K562 (cell line): ENCODE results near the gene NCOA1. TPM values are rescaled to one million over a fixed set of nuclear protein-coding genes. Genes with fewer than 3 reads are reported as not detected.

Experiments
- BHLHE40 ChIP-seq: IDR thresholded peaks from 2 replicates; pipeline ENCODE4 v1.6.1; 2011; ENCODE audit warnings: low read length, improper control_type of control experiment
- CBFA2T3 ChIP-seq: fragments of 450-650 bp; IDR thresholded peaks from 2 replicates; pipeline ENCODE4 v1.6.1; 2017
- CTBP1 ChIP-seq: fragments of 450-650 bp; IDR thresholded peaks from 2 replicates; pipeline ENCODE4 v1.6.1; 2016; ENCODE audit warnings: borderline replicate concordance
- DACH1 ChIP-seq: fragments of 450-650 bp; IDR thresholded peaks from 2 replicates; pipeline ENCODE4 v1.6.1; 2018; ENCODE audit not compliant: partially characterized antibody
- EGR1 ChIP-seq: fragments of 450-650 bp; conservative IDR thresholded peaks from 2 replicates; pipeline ENCODE4 v1.6.1; 2017; ENCODE audit warnings: mild to moderate bottlenecking
- EZH2 ChIP-seq: IDR thresholded peaks from 2 replicates; pipeline ENCODE4 v1.6.1; 2012; ENCODE audit warnings: low read depth, mild to moderate bottlenecking, inconsistent platforms, low read length, borderline replicate concordance
- KLF10 ChIP-seq: fragments of 250-450 bp; sonication (Bioruptor Pico); IDR thresholded peaks from 2 replicates; pipeline ENCODE4 v1.6.1; 2021; ENCODE audit warnings: matching md5 sums
- KLF16 ChIP-seq: IDR thresholded peaks from 2 replicates; pipeline ENCODE4 v1.6.1; 2016; ENCODE audit warnings: antibody characterized with exemption
- LEF1 ChIP-seq: fragments of 450-650 bp; IDR thresholded peaks from 2 replicates; pipeline ENCODE4 v1.6.1; 2016; ENCODE audit warnings: mild to moderate bottlenecking
- MTA1 ChIP-seq: fragments of 450-650 bp; IDR thresholded peaks from 2 replicates; pipeline ENCODE4 v1.6.1; 2017; ENCODE audit warnings: borderline replicate concordance
- MTA3 ChIP-seq: fragments of 450-650 bp; formaldehyde crosslinking; IDR thresholded peaks from 2 replicates; pipeline ENCODE4 v1.6.1; 2017; ENCODE audit warnings: mild to moderate bottlenecking, borderline replicate concordance
- NONO ChIP-seq, 2 experiments: fragments of 200-400 bp in 1 of 2; fragments of 450-650 bp in 1 of 2; formaldehyde crosslinking in 1 of 2; IDR thresholded peaks; 2 replicates each; pipeline ENCODE4 v1.6.1; 2017; ENCODE audit warnings: low read depth in 2 of 2, mild to moderate bottlenecking in 2 of 2, moderate library complexity in 2 of 2, low read length in 1 of 2
- PRMT5 ChIP-seq: sonication (generic); formaldehyde crosslinking; IDR thresholded peaks from 2 replicates; pipeline ENCODE4 v1.5.0; 2020; ENCODE audit warnings: missing genetic modification reagents
- PRPF4 ChIP-seq: fragments of 200-400 bp; formaldehyde crosslinking; IDR thresholded peaks from one replicate; pipeline ENCODE4 v1.6.1; 2017; ENCODE audit warnings: low read length, low read depth, mild to moderate bottlenecking; ENCODE audit not compliant: insufficient read depth, poor library complexity, severe bottlenecking
- RB1 ChIP-seq: fragments of 450-650 bp; IDR thresholded peaks from 2 replicates; pipeline ENCODE4 v1.6.1; 2017; ENCODE audit warnings: low read depth, mild to moderate bottlenecking
- SIN3A ChIP-seq, 2 experiments: fragments of 150-350 bp in 1 of 2; IDR thresholded peaks; 2 replicates each; pipeline ENCODE4 v1.6.1; 2011 to 2016; ENCODE audit warnings: borderline replicate concordance in 2 of 2, low read depth in 2 of 2, low read length in 2 of 2, mild to moderate bottlenecking in 2 of 2, moderate library complexity in 2 of 2; ENCODE audit not compliant: control insufficient read depth in 1 of 2
- SNIP1 ChIP-seq: fragments of 450-650 bp; IDR thresholded peaks from 2 replicates; pipeline ENCODE4 v1.7.1; 2017; ENCODE audit warnings: low read depth, mild to moderate bottlenecking
- TAF9B ChIP-seq: fragments of 450-650 bp; IDR thresholded peaks from 2 replicates; pipeline ENCODE4 v1.6.1; 2018; ENCODE audit warnings: mild to moderate bottlenecking; ENCODE audit not compliant: partially characterized antibody
- ZBTB7A ChIP-seq: IDR thresholded peaks from 2 replicates; pipeline ENCODE4 v1.6.1; 2011; ENCODE audit warnings: low read depth, mild to moderate bottlenecking, low read length, moderate library complexity, borderline replicate concordance; ENCODE audit not compliant: control insufficient read depth
- ZEB2 ChIP-seq: fragments of 450-650 bp; IDR thresholded peaks from 2 replicates; pipeline ENCODE4 v1.6.1; 2016
- polyA plus RNA-seq, 8 experiments: library from polyadenylated mRNA; depleted of rRNA in 4 of 8; stranded (reverse) in 5 of 8; unstranded in 3 of 8; fragments of >200 nt; fragmentation: Nextera tagmentation in 2 of 8; fragmentation: Illumina TruSeq in 1 of 8; extraction: Ambion mirVana in 2 of 8; extraction: Trizol in 1 of 8; gene quantifications; 2 replicates each; pipeline versions ENCODE4 v1.2.1 to v1.2.3, GENCODE V29; 2011 to 2014; ENCODE audit warnings: inconsistent platforms in 1 of 8, missing spikeins in 1 of 8
- total RNA-seq, 7 experiments: library from RNA; depleted of rRNA in 6 of 7; stranded (reverse); fragments of >200 nt in 6 of 7; fragmentation: Illumina TruSeq in 2 of 7; extraction: Trizol in 2 of 7; gene quantifications; 2 replicates each; pipeline versions ENCODE4 v1.2.1 to v1.2.3, GENCODE V29; 2011 to 2021; ENCODE audit warnings: low replicate concordance in 1 of 7
- TF ChIP-seq, protein P1 (sequence below): IDR thresholded peaks from 3 replicates; pipeline ENCODE4 v1.6.1; 2011; ENCODE audit warnings: borderline replicate concordance, mild to moderate bottlenecking; ENCODE audit not compliant: insufficient read length, insufficient read depth
- TF ChIP-seq, protein P2 (sequence below): sonication (generic); formaldehyde crosslinking; IDR thresholded peaks from 2 replicates; pipeline ENCODE4 v1.8.1; 2023; ENCODE audit warnings: mild to moderate bottlenecking, missing genetic modification reagents
- TF ChIP-seq, protein P3 (sequence below): sonication (generic); IDR thresholded peaks from 2 replicates; pipeline ENCODE4 v1.6.1; 2016
- TF ChIP-seq, protein P4 (sequence below): fragments of 200-800 bp; sonication (Bioruptor generic); IDR thresholded peaks from 2 replicates; pipeline ENCODE4 v1.6.1; 2017; ENCODE audit warnings: missing genetic modification characterization, missing compliant biosample characterization

NCOA1 gene
- total and polyA plus RNA-seq, 9 of the 15 experiments (the other 6 are each of a cell fraction or from before 2014, with no cell fraction given), result 4.9 to 25.7 (median 17.0) TPM

DNA sequence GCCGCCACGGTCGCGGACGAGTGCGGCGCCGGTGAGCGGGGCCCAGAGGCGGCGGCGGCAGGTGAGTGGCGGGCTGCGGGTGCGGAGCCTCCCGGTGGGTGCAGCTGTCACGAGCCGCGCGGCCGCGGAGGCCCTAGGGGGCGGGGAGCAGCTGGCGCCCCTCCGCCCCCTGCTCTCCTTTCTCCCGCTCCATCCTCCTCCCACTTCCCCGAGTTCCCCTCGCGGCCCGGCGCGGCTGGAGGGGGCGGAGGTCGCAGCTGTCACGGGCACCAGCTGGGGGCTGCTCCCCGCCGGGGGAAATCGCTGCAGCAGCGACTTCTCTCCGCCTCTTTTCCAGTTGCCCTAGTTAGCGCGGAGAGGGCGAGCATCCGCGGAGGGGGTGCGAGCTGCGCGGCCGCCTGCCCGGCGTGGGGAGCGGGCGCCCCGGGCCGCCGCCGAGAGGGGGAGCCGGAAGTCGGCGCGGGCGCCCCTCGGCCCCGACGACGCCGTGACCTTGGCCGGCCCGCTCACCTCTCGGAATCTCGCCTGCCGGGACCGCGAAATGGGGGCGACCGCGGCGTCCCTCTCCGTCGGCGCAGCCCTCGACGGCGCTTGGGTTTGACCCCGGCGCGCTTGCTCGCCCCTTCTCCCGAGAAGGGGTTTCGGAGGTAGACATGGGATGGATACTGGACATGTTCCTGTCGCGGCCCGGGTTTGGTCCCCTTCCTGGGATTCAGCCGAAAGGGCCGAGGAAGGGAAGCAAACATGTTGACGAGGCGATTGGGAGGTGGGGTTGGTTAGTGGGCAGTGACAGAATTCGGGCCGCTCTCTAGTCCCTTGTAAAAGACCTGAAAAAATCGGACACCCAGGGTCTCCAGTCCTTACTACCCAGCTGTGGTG, 727 bp downstream of the NCOA1 start (continued):
- TF ChIP-seq NONO (IDR thresholded peaks at IDR 0.05; ENCODE audit: low read depth in 2 of 2, low read length in 1 of 2) (0 out of 4 replicates have a peak, but pooled peaks of 1 of the 2 experiments have one; percentile 19), CTBP1 (peak; percentile 47; the same call in 1 of the 2 replicates), MTA3 (0 out of 2 replicates have a peak, but pooled peaks have one; percentile 54), KLF10 (no peak), PRMT5 (CRISPR knock-in tag) (no peak), SIN3A (IDR thresholded peaks at IDR 0.05; ENCODE audit: borderline replicate concordance in 2 of 2, control insufficient read depth in 1 of 2, low read depth in 2 of 2, low read length in 2 of 2) (peak; percentile 77 to 90), EGR1 (peak; percentile 60), RB1 (peak; percentile 25), MTA1 (no peak), EZH2 (no peak), SNIP1 (no peak), LEF1 (no peak), DACH1 (peak; percentile 57), CBFA2T3 (no peak), ZEB2 (no peak), KLF16 (no peak), PRPF4 (no peak), TAF9B (no peak), BHLHE40 (peak; percentile 27; the same call in 1 of the 2 replicates), ZBTB7A (peak; percentile 95)
- TF ChIP-seq, protein P1, sequence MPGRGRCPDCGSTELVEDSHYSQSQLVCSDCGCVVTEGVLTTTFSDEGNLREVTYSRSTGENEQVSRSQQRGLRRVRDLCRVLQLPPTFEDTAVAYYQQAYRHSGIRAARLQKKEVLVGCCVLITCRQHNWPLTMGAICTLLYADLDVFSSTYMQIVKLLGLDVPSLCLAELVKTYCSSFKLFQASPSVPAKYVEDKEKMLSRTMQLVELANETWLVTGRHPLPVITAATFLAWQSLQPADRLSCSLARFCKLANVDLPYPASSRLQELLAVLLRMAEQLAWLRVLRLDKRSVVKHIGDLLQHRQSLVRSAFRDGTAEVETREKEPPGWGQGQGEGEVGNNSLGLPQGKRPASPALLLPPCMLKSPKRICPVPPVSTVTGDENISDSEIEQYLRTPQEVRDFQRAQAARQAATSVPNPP, result no peak
- TF ChIP-seq, protein P2, sequence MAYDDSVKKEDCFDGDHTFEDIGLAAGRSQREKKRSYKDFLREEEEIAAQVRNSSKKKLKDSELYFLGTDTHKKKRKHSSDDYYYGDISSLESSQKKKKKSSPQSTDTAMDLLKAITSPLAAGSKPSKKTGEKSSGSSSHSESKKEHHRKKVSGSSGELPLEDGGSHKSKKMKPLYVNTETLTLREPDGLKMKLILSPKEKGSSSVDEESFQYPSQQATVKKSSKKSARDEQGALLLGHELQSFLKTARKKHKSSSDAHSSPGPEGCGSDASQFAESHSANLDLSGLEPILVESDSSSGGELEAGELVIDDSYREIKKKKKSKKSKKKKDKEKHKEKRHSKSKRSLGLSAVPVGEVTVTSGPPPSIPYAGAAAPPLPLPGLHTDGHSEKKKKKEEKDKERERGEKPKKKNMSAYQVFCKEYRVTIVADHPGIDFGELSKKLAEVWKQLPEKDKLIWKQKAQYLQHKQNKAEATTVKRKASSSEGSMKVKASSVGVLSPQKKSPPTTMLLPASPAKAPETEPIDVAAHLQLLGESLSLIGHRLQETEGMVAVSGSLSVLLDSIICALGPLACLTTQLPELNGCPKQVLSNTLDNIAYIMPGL (CRISPR knock-in tag), result peak; percentile 30; the same call in 1 of the 2 replicates
- TF ChIP-seq, protein P3, sequence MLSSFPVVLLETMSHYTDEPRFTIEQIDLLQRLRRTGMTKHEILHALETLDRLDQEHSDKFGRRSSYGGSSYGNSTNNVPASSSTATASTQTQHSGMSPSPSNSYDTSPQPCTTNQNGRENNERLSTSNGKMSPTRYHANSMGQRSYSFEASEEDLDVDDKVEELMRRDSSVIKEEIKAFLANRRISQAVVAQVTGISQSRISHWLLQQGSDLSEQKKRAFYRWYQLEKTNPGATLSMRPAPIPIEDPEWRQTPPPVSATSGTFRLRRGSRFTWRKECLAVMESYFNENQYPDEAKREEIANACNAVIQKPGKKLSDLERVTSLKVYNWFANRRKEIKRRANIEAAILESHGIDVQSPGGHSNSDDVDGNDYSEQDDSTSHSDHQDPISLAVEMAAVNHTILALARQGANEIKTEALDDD, result peak; percentile 44; the same call in 1 of the 2 replicates
- TF ChIP-seq, protein P4, sequence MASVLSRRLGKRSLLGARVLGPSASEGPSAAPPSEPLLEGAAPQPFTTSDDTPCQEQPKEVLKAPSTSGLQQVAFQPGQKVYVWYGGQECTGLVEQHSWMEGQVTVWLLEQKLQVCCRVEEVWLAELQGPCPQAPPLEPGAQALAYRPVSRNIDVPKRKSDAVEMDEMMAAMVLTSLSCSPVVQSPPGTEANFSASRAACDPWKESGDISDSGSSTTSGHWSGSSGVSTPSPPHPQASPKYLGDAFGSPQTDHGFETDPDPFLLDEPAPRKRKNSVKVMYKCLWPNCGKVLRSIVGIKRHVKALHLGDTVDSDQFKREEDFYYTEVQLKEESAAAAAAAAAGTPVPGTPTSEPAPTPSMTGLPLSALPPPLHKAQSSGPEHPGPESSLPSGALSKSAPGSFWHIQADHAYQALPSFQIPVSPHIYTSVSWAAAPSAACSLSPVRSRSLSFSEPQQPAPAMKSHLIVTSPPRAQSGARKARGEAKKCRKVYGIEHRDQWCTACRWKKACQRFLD, result no peak
